ENCODE measurements around the gene MSI2. TPM values are rescaled to one million over a fixed set of nuclear protein-coding genes. Genes with fewer than 3 reads are reported as not detected.

The MSI2 gene
- total and polyA plus RNA-seq, 2 donors (not counting 1 experiment from before 2014, with no cell fraction given), result 16.1 to 196 TPM

DNA sequence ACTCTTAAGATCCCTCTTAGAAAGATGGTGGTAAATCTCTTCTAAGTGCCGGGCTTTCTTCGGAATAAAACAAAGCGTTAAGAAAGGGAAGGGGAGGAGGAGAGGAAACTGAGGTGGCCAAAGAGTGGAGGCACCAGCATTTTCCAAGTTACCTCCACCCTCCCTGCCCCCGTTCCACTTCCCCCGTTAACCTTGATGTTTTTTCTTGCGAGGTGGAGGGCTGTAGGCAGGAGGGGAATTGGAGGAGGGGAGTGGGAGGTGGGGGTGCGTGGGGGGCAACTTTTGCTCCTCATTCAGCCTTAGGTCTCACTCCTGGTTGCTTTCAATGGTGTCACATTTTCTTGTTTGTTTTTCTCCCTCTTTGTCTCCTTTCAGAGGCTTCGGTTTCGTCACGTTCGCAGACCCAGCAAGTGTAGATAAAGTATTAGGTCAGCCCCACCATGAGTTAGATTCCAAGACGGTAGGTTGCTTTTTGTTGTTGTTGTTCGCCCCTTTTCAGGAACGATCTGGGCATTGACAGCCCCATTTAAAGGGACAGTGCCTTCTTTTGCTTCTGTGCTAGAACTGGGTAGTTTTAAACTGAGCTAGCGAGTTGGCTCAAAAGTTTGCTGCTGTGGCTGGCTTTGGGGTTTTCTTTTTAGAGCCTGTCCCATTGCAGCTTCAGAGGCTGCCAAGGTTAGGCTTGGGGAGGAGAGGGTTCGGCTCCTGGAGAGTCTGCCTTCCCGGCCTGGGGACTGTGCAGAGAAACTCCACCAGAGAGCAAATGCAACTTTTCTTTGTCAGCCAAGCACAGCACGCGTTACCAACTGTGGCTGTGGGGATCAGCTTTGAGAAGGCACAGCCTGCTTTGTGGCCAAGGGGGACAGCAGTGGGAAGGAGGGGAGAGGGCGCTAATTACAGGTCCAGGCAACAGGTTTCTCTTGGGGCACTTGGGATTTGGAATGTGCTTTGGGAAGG, 1.9 kb downstream of the MSI2 start:
- POLR2A ChIA-PET, result interaction anchor here (0.5 to 0.7 kb wide), 5 partner anchors 9 to 302 kb away, joined by 3 to 4 read pairs (median 3); no protein-coding TSS in a partner anchor
- DNase-seq, result peak; percentile 21
- Histone ChIP-seq H3K4me1 (ENCODE audit: control insufficient read depth in 2 of 2, insufficient read depth in 2 of 2, low read length in 2 of 2) (peaks cover 46 to 49% of the 10 kb centered on the region in 2 donors), H3K9me3 (ENCODE audit: control extremely low read depth in 1 of 3, control insufficient read depth in 2 of 3, insufficient read depth in 1 of 3, low read length in 2 of 3) (no peaks in the 10 kb centered on the region), H2AFZ (ENCODE audit: insufficient read depth, low read depth, low read length, poor library complexity, severe bottlenecking) (peak overlapping the region; percentile 70), H3K36me3 (replicated peaks in 1 of 2; ENCODE audit: control extremely low read depth in 1 of 2, control insufficient read depth in 1 of 2, extremely low read depth in 1 of 2, insufficient read depth in 2 of 2, low read length in 1 of 2) (peaks cover 10 to 16% of the 10 kb centered on the region in 2 experiments), H3K9ac (ENCODE audit: low read length) (peak overlapping the region; percentile 78), H3K27me3 (replicated peaks in 1 of 4; ENCODE audit: control extremely low read depth in 1 of 4, control insufficient read depth in 3 of 4, insufficient read depth in 4 of 4, low read length in 3 of 4) (no peaks in the 10 kb centered on the region), H3K79me2 (ENCODE audit: control insufficient read depth, insufficient read depth, low read length) (peaks cover 42% of the 10 kb centered on the region), H4K20me1 (ENCODE audit: control insufficient read depth, insufficient read depth, low read length, poor library complexity, severe bottlenecking) (peaks cover 4% of the 10 kb centered on the region), H3K27ac (ENCODE audit: low read length in 2 of 2) (peak overlapping the region in 1 of 2 donors; percentile 19), H3K4me2 (replicated peaks; ENCODE audit: low read depth, low read length, poor library complexity, severe bottlenecking) (peak overlapping the region; percentile 92), H3K4me3 (ENCODE audit: control extremely low read depth in 1 of 5, extremely low read depth in 1 of 5, insufficient read depth in 1 of 5, low read depth in 2 of 5, low read length in 4 of 5) (peak overlapping the region; percentile 54 to 97 (median 76))
- TF ChIP-seq, protein P1, sequence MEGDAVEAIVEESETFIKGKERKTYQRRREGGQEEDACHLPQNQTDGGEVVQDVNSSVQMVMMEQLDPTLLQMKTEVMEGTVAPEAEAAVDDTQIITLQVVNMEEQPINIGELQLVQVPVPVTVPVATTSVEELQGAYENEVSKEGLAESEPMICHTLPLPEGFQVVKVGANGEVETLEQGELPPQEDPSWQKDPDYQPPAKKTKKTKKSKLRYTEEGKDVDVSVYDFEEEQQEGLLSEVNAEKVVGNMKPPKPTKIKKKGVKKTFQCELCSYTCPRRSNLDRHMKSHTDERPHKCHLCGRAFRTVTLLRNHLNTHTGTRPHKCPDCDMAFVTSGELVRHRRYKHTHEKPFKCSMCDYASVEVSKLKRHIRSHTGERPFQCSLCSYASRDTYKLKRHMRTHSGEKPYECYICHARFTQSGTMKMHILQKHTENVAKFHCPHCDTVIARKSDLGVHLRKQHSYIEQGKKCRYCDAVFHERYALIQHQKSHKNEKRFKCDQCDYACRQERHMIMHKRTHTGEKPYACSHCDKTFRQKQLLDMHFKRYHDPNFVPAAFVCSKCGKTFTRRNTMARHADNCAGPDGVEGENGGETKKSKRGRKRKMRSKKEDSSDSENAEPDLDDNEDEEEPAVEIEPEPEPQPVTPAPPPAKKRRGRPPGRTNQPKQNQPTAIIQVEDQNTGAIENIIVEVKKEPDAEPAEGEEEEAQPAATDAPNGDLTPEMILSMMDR (IDR thresholded peaks at IDR 0.05), result no peak
- TF ChIP-seq EZH2 (IDR thresholded peaks at IDR 0.05; ENCODE audit: borderline replicate concordance, insufficient read depth, low read depth, low read length, poor library complexity, severe bottlenecking), result no peak
- Mint-ChIP-seq H3K4me1 (peaks cover 58% of the 10 kb centered on the region), H3K4me3 (peak overlapping the region; percentile 92), H3K27me3 (no peaks in the 10 kb centered on the region), H3K27ac (peak overlapping the region; percentile 51), H3K9me3 (ENCODE audit: insufficient read depth) (no peaks in the 10 kb centered on the region)
- CTCF ChIA-PET, result interaction anchor here (0.6 to 2.5 kb wide), 6 partner anchors 14 to 575 kb away, joined by 3 to 27 read pairs (median 4); no protein-coding TSS in a partner anchor
- no peak for ATAC-seq (ENCODE audit: low read depth)
- intact Hi-C loops (cut with micrococcal nuclease), result loop anchor here (2.0 to 10.0 kb wide), 10 partner anchors 99 to 1847 kb away; partner anchors contain the start of genes AKAP1, C17orf67, DGKE and SRSF1
- WGBS (ENCODE audit: insufficient coverage), result 7% methylated on average over 14 of the region's 20 CpGs

Measured in B cell (primary cell).